ENCODE data around the gene RNASE2.
"Not testable (repeated sequence)": the region's sequence is repeated elsewhere in the genome, so short reads cannot be mapped to it uniquely, and the experiment has no call there.

The RNASE2 gene

GRCh38 chr14:20969336-20969735 lies 14.0 kb downstream of the RNASE2 start:
- Histone ChIP-seq H3K4me1 (ENCODE audit: insufficient read depth, low read length) (peaks cover 4% of the 10 kb centered on the region), H3K27me3 (ENCODE audit: insufficient read depth, low read length) (peaks cover 3% of the 10 kb centered on the region), H3K9me3 (ENCODE audit: low read length) (no peaks in the 10 kb centered on the region), H2AFZ (ENCODE audit: low read depth, low read length) (no peak overlapping the region), H3K36me3 (ENCODE audit: insufficient read depth, low read length) (no peaks in the 10 kb centered on the region), H3K4me3 (ENCODE audit: low read length) (no peak overlapping the region)

GRCh38 chr14:20970647-20970982 lies 15.3 kb downstream of the RNASE2 start:
- peak overlapping the region; percentile 48 for H3K4me3 ChIP-seq (ENCODE audit: low read length)
- peak overlapping the region; percentile 94 for H2AFZ ChIP-seq (ENCODE audit: low read depth, low read length)

GRCh38 chr14:20970983-20971704 lies 15.9 kb downstream of the RNASE2 start:
- peaks cover 4% of the 10 kb centered on the region for H3K4me1 ChIP-seq (ENCODE audit: insufficient read depth, low read length)
- H2AFZ ChIP-seq (ENCODE audit: low read depth, low read length): peak overlapping the region; percentile 94
- H3K27me3 ChIP-seq (ENCODE audit: insufficient read depth, low read length): peaks cover 3% of the 10 kb centered on the region
- no peaks in the 10 kb centered on the region for H3K36me3 ChIP-seq (ENCODE audit: insufficient read depth, low read length)
- peak overlapping the region; percentile 48 for H3K4me3 ChIP-seq (ENCODE audit: low read length)
- H3K9me3 ChIP-seq (ENCODE audit: low read length): no peaks in the 10 kb centered on the region

More at GRCh38 chr14:20970647-20970982, 15.3 kb downstream of the RNASE2 start:
- Histone ChIP-seq H3K36me3 (ENCODE audit: insufficient read depth, low read length) (no peaks in the 10 kb centered on the region), H3K4me1 (ENCODE audit: insufficient read depth, low read length) (peaks cover 4% of the 10 kb centered on the region), H3K9me3 (ENCODE audit: low read length) (no peaks in the 10 kb centered on the region), H3K27me3 (ENCODE audit: insufficient read depth, low read length) (peaks cover 3% of the 10 kb centered on the region)

GRCh38 chr14:20971705-20972021 lies 16.4 kb downstream of the RNASE2 start:
- H3K36me3 ChIP-seq (ENCODE audit: insufficient read depth, low read length): no peaks in the 10 kb centered on the region
- peak overlapping the region; percentile 48 for H3K4me3 ChIP-seq (ENCODE audit: low read length)
- peak overlapping the region; percentile 94 for H2AFZ ChIP-seq (ENCODE audit: low read depth, low read length)

GRCh38 chr14:20973501-20973900 lies 18.2 kb downstream of the RNASE2 start:
- Histone ChIP-seq H3K4me1 (ENCODE audit: insufficient read depth, low read length) (peaks cover 4% of the 10 kb centered on the region), H2AFZ (ENCODE audit: low read depth, low read length) (no peak overlapping the region), H3K36me3 (ENCODE audit: insufficient read depth, low read length) (no peaks in the 10 kb centered on the region), H3K27me3 (ENCODE audit: insufficient read depth, low read length) (peaks cover 8% of the 10 kb centered on the region), H3K4me3 (ENCODE audit: low read length) (no peak overlapping the region), H3K9me3 (ENCODE audit: low read length) (no peaks in the 10 kb centered on the region)

More at GRCh38 chr14:20971705-20972021, 16.4 kb downstream of the RNASE2 start:
- peaks cover 4% of the 10 kb centered on the region for H3K4me1 ChIP-seq (ENCODE audit: insufficient read depth, low read length)
- no peaks in the 10 kb centered on the region for H3K9me3 ChIP-seq (ENCODE audit: low read length)
- peaks cover 3% of the 10 kb centered on the region for H3K27me3 ChIP-seq (ENCODE audit: insufficient read depth, low read length)

- Histone ChIP-seq H3K4me1 (ENCODE audit: insufficient read depth, low read length) (peaks cover 4% of the 10 kb centered on the region), H3K36me3 (ENCODE audit: insufficient read depth, low read length) (no peaks in the 10 kb centered on the region), H3K9me3 (ENCODE audit: low read length) (no peaks in the 10 kb centered on the region), H2AFZ (ENCODE audit: low read depth, low read length) (no peak overlapping the region), H3K27me3 (ENCODE audit: insufficient read depth, low read length) (peaks cover 14% of the 10 kb centered on the region), H3K4me3 (ENCODE audit: low read length) (no peak overlapping the region)
These were observed 21.0 kb downstream of the RNASE2 start for GRCh38 chr14:20976291-20976690.

GRCh38 chr14:20978687-20979086 lies 23.4 kb downstream of the RNASE2 start:
- H3K9me3 ChIP-seq (ENCODE audit: low read length): no peaks in the 10 kb centered on the region

GRCh38 chr14:20980906-20981305 lies 25.6 kb downstream of the RNASE2 start:
- H3K4me3 ChIP-seq (ENCODE audit: low read length): no peak overlapping the region
- H3K27me3 ChIP-seq (ENCODE audit: insufficient read depth, low read length): peaks cover 14% of the 10 kb centered on the region
- H3K4me1 ChIP-seq (ENCODE audit: insufficient read depth, low read length): no peaks in the 10 kb centered on the region
- H3K9me3 ChIP-seq (ENCODE audit: low read length): no peaks in the 10 kb centered on the region
- H3K36me3 ChIP-seq (ENCODE audit: insufficient read depth, low read length): no peaks in the 10 kb centered on the region
- H2AFZ ChIP-seq (ENCODE audit: low read depth, low read length): no peak overlapping the region

More at GRCh38 chr14:20978687-20979086, 23.4 kb downstream of the RNASE2 start:
- Histone ChIP-seq H3K4me3 (ENCODE audit: low read length) (no peak overlapping the region), H2AFZ (ENCODE audit: low read depth, low read length) (no peak overlapping the region), H3K27me3 (ENCODE audit: insufficient read depth, low read length) (peaks cover 14% of the 10 kb centered on the region), H3K36me3 (ENCODE audit: insufficient read depth, low read length) (no peaks in the 10 kb centered on the region), H3K4me1 (ENCODE audit: insufficient read depth, low read length) (no peaks in the 10 kb centered on the region)

- Histone ChIP-seq H3K27me3 (ENCODE audit: insufficient read depth, low read length) (peaks cover 10% of the 10 kb centered on the region), H3K4me3 (ENCODE audit: low read length) (no peak overlapping the region), H3K4me1 (ENCODE audit: insufficient read depth, low read length) (no peaks in the 10 kb centered on the region), H2AFZ (ENCODE audit: low read depth, low read length) (no peak overlapping the region), H3K36me3 (ENCODE audit: insufficient read depth, low read length) (no peaks in the 10 kb centered on the region), H3K9me3 (ENCODE audit: low read length) (no peaks in the 10 kb centered on the region)
These were observed 27.5 kb downstream of the RNASE2 start for GRCh38 chr14:20982646-20983369.

- not testable (repeated sequence) for H3K4me1 ChIP-seq (ENCODE audit: insufficient read depth, low read length); H2AFZ ChIP-seq (ENCODE audit: low read depth, low read length); H3K36me3 ChIP-seq (ENCODE audit: insufficient read depth, low read length); H3K4me3 ChIP-seq (ENCODE audit: low read length); H3K9me3 ChIP-seq (ENCODE audit: low read length); H3K27me3 ChIP-seq (ENCODE audit: insufficient read depth, low read length)
These were observed 30.4 kb downstream of the RNASE2 start for GRCh38 chr14:20985650-20986049.

- Histone ChIP-seq H3K4me1 (ENCODE audit: insufficient read depth, low read length) (peaks cover 14% of the 10 kb centered on the region), H3K36me3 (ENCODE audit: insufficient read depth, low read length) (peaks cover 3% of the 10 kb centered on the region), H3K4me3 (ENCODE audit: low read length) (no peak overlapping the region), H2AFZ (ENCODE audit: low read depth, low read length) (no peak overlapping the region), H3K9me3 (ENCODE audit: low read length) (no peaks in the 10 kb centered on the region), H3K27me3 (ENCODE audit: insufficient read depth, low read length) (no peaks in the 10 kb centered on the region)
These were observed 31.5 kb downstream of the RNASE2 start for GRCh38 chr14:20986811-20987210.

GRCh38 chr14:20988717-20989470 lies 33.6 kb downstream of the RNASE2 start:
- Histone ChIP-seq H3K9me3 (ENCODE audit: low read length) (no peaks in the 10 kb centered on the region), H3K27me3 (ENCODE audit: insufficient read depth, low read length) (no peaks in the 10 kb centered on the region), H3K4me3 (ENCODE audit: low read length) (peak overlapping the region; percentile 96), H2AFZ (ENCODE audit: low read depth, low read length) (peak overlapping the region; percentile 12), H3K4me1 (ENCODE audit: insufficient read depth, low read length) (peaks cover 14% of the 10 kb centered on the region), H3K36me3 (ENCODE audit: insufficient read depth, low read length) (peaks cover 19% of the 10 kb centered on the region)

- Histone ChIP-seq H3K36me3 (ENCODE audit: insufficient read depth, low read length) (peaks cover 24% of the 10 kb centered on the region), H3K27me3 (ENCODE audit: insufficient read depth, low read length) (no peaks in the 10 kb centered on the region), H3K4me3 (ENCODE audit: low read length) (peak overlapping the region; percentile 96), H3K4me1 (ENCODE audit: insufficient read depth, low read length) (peaks cover 14% of the 10 kb centered on the region), H3K9me3 (ENCODE audit: low read length) (no peaks in the 10 kb centered on the region), H2AFZ (ENCODE audit: low read depth, low read length) (peak overlapping the region; percentile 12)
These were observed 34.1 kb downstream of the RNASE2 start for GRCh38 chr14:20989471-20989786.
